NCI-H2227 (cell line): Measurements from ENCODE around the gene RIGI.
A peak's percentile ranks its signal among the peaks of the same experiment; 100 is the strongest.
"Not testable (repeated sequence)": the region's sequence is repeated elsewhere in the genome, so short reads cannot be mapped to it uniquely, and the experiment has no call there.

Experiments used
- DNase-seq: peaks from one replicate; lab custom pipeline; 2025; ENCODE audit not compliant: unreplicated experiment; lab: John Stamatoyannopoulos, UW

RIGI gene

GRCh38 chr9:32533336-32533735 is 7.3 kb upstream of the RIGI start:
- DNase-seq: no peak

- no peak for DNase-seq
These were observed 682 bp upstream of the RIGI start for GRCh38 chr9:32526707-32527048.

- DNase-seq: no peak
These were observed 326 bp downstream of the RIGI start for GRCh38 chr9:32525709-32526030.

- peak; percentile 35 for DNase-seq
These were observed 896 bp downstream of the RIGI start for GRCh38 chr9:32524892-32525708.

GRCh38 chr9:32524558-32524891 is 1.5 kb downstream of the RIGI start:
- not testable (repeated sequence) for DNase-seq

GRCh38 chr9:32523910-32524309 is 2.1 kb downstream of the RIGI start:
- no peak for DNase-seq

- DNase-seq: no peak
These were observed 7.7 kb downstream of the RIGI start for GRCh38 chr9:32518276-32518675.

GRCh38 chr9:32516241-32516640 is 9.8 kb downstream of the RIGI start:
- DNase-seq: no peak

GRCh38 chr9:32508728-32509127 is 17.3 kb downstream of the RIGI start:
- no peak for DNase-seq

- no peak for DNase-seq
These were observed 23.0 kb downstream of the RIGI start for GRCh38 chr9:32503008-32503407.

- DNase-seq: no peak
These were observed 23.5 kb downstream of the RIGI start for GRCh38 chr9:32502464-32502863.

- no peak for DNase-seq
These were observed 24.1 kb downstream of the RIGI start for GRCh38 chr9:32501868-32502267.

- DNase-seq: no peak
These were observed 25.2 kb downstream of the RIGI start for GRCh38 chr9:32500768-32501167.

- no peak for DNase-seq
These were observed 28.1 kb downstream of the RIGI start for GRCh38 chr9:32497921-32498320.

GRCh38 chr9:32490601-32491000 is 35.4 kb downstream of the RIGI start:
- no peak for DNase-seq

- DNase-seq: no peak
These were observed 38.0 kb downstream of the RIGI start for GRCh38 chr9:32487981-32488380.

GRCh38 chr9:32486839-32487562 is 39.0 kb downstream of the RIGI start:
- DNase-seq: no peak

- no peak for DNase-seq
These were observed 42.7 kb downstream of the RIGI start for GRCh38 chr9:32483343-32483742.
